ENCODE data around the gene ITSN1.
"Not testable (repeated sequence)": the region's sequence is repeated elsewhere in the genome, so short reads cannot be mapped to it uniquely, and the experiment has no call there.

ITSN1 gene

GRCh38 chr21:33780631-33781030 lies 138.3 kb downstream of the ITSN1 start:
- POLR2A ChIA-PET, result interaction anchor here (0.5 kb wide), 1 partner anchor 159 kb away, joined by 3 read pairs; no protein-coding TSS in a partner anchor
- DNase-seq (ENCODE audit: low read depth, low spot score), result no peak
- CTCF ChIA-PET, result interaction anchor here (1.1 to 2.2 kb wide), 3 partner anchors 9 to 174 kb away, joined by 4 to 10 read pairs (median 5); no protein-coding TSS in a partner anchor
- H3K4me3 ChIP-seq (ENCODE audit: low read depth, low read length), result no peak overlapping the region
- no peak for TF ChIP-seq CTCF (IDR thresholded peaks at IDR 0.05; ENCODE audit: insufficient read depth, low read length, missing control alignments)

GRCh38 chr21:33781121-33781520 lies 138.8 kb downstream of the ITSN1 start:
- no peak for TF ChIP-seq CTCF (IDR thresholded peaks at IDR 0.05; ENCODE audit: insufficient read depth, low read length, missing control alignments)
- POLR2A ChIA-PET, result interaction anchor here (0.5 kb wide), 1 partner anchor 159 kb away, joined by 3 read pairs; no protein-coding TSS in a partner anchor
- CTCF ChIA-PET, result interaction anchor here (1.1 to 2.2 kb wide), 3 partner anchors 9 to 175 kb away, joined by 4 to 10 read pairs (median 5); no protein-coding TSS in a partner anchor

GRCh38 chr21:33783187-33783979 lies 141.1 kb downstream of the ITSN1 start:
- TF ChIP-seq CTCF (IDR thresholded peaks at IDR 0.05; ENCODE audit: insufficient read depth, low read length, missing control alignments), result no peak
- H3K4me3 ChIP-seq (ENCODE audit: low read depth, low read length), result no peak overlapping the region
- POLR2A ChIA-PET, result no interaction called here
- CTCF ChIA-PET, result no interaction called here
- no peak for DNase-seq (ENCODE audit: low read depth, low spot score)

More at GRCh38 chr21:33781121-33781520, 138.8 kb downstream of the ITSN1 start:
- DNase-seq (ENCODE audit: low read depth, low spot score), result no peak
- no peak overlapping the region for H3K4me3 ChIP-seq (ENCODE audit: low read depth, low read length)

GRCh38 chr21:33787431-33787830 lies 145.1 kb downstream of the ITSN1 start:
- DNase-seq (ENCODE audit: low read depth, low spot score), result no peak
- no peak overlapping the region for H3K4me3 ChIP-seq (ENCODE audit: low read depth, low read length)
- CTCF ChIA-PET, result interaction anchor here (0.6 kb wide), 1 partner anchor 143 kb away, joined by 3 read pairs; no protein-coding TSS in a partner anchor
- TF ChIP-seq CTCF (IDR thresholded peaks at IDR 0.05; ENCODE audit: insufficient read depth, low read length, missing control alignments), result no peak
- POLR2A ChIA-PET, result interaction anchor here (0.6 kb wide), 1 partner anchor 124 kb away, joined by 4 read pairs; no protein-coding TSS in a partner anchor

- POLR2A ChIA-PET; DNase-seq (ENCODE audit: low read depth, low spot score); CTCF ChIA-PET; H3K4me3 ChIP-seq (ENCODE audit: low read depth, low read length): not testable (repeated sequence)
These were observed 146.1 kb downstream of the ITSN1 start for GRCh38 chr21:33788438-33788837.

GRCh38 chr21:33789697-33790096 lies 147.4 kb downstream of the ITSN1 start:
- CTCF ChIA-PET, result interaction anchor here (1.2 kb wide), 1 partner anchor 9 kb away, joined by 5 read pairs; no protein-coding TSS in a partner anchor
- no peak for TF ChIP-seq CTCF (IDR thresholded peaks at IDR 0.05; ENCODE audit: insufficient read depth, low read length, missing control alignments)
- no peak for DNase-seq (ENCODE audit: low read depth, low spot score)
- POLR2A ChIA-PET, result no interaction called here
- H3K4me3 ChIP-seq (ENCODE audit: low read depth, low read length), result no peak overlapping the region

Data from AG04449 (cell line).